HepG2 (cell line): ENCODE measurements around the gene KDM5B. TPM values are rescaled to one million over a fixed set of nuclear protein-coding genes. Genes with fewer than 3 reads are reported as not detected.

ENCODE experiments used
- CEBPG ChIP-seq: IDR thresholded peaks from 2 replicates; pipeline ENCODE4 v1.6.1; 2016
- CTCF ChIP-seq: sonication (generic); formaldehyde crosslinking; IDR thresholded peaks from 2 replicates; pipeline ENCODE4 v1.5.0; 2020; ENCODE audit warnings: mild to moderate bottlenecking, missing genetic modification reagents, moderate library complexity
- EED ChIP-seq: sonication (generic); formaldehyde crosslinking; IDR thresholded peaks from 2 replicates; pipeline ENCODE4 v1.5.0; 2020; ENCODE audit warnings: mild to moderate bottlenecking, missing genetic modification reagents
- FOXK1 ChIP-seq: sonication (generic); formaldehyde crosslinking; IDR thresholded peaks from 2 replicates; pipeline ENCODE4 v1.4.0; 2020; ENCODE audit warnings: low read depth, missing genetic modification reagents, borderline replicate concordance
- GMEB2 ChIP-seq: IDR thresholded peaks from 2 replicates; pipeline ENCODE4 v1.6.1; 2016; ENCODE audit warnings: missing biosample characterization, missing genetic modification reagents, low read depth
- KDM5A ChIP-seq: fragments of 200-600 bp; sonication (generic); IDR thresholded peaks from 2 replicates; pipeline ENCODE4 v1.7.0; 2018; ENCODE audit warnings: antibody characterized with exemption, mild to moderate bottlenecking, low read length, borderline replicate concordance
- MED1 ChIP-seq: sonication (generic); formaldehyde crosslinking; IDR thresholded peaks from 2 replicates; pipeline ENCODE4 v1.4.0; 2020; ENCODE audit warnings: missing genetic modification reagents
- MYC ChIP-seq: sonication (generic); formaldehyde crosslinking; IDR thresholded peaks from 2 replicates; pipeline ENCODE4 v1.9.0; 2021; ENCODE audit warnings: missing genetic modification reagents, borderline replicate concordance
- NFE2L2 ChIP-seq: fragments of 150-350 bp; IDR thresholded peaks from 2 replicates; pipeline ENCODE4 v1.6.1; 2014; ENCODE audit warnings: low read length
- NFIB ChIP-seq: sonication (generic); formaldehyde crosslinking; IDR thresholded peaks from 2 replicates; pipeline ENCODE4 v1.9.0; 2021; ENCODE audit warnings: missing genetic modification reagents, mild to moderate bottlenecking, borderline replicate concordance
- PITX1 ChIP-seq: sonication (generic); formaldehyde crosslinking; IDR thresholded peaks from 2 replicates; pipeline ENCODE4 v1.5.1; 2020; ENCODE audit warnings: mild to moderate bottlenecking, missing genetic modification reagents
- PRMT3 ChIP-seq: sonication (generic); formaldehyde crosslinking; IDR thresholded peaks from 2 replicates; pipeline ENCODE4 v1.8.1; 2022; ENCODE audit warnings: low read depth, mild to moderate bottlenecking, moderate library complexity, missing genetic modification reagents, borderline replicate concordance
- PRPF4 ChIP-seq: fragments of 200-400 bp; formaldehyde crosslinking; IDR thresholded peaks from 2 replicates; pipeline ENCODE4 v1.6.1; 2016; ENCODE audit warnings: low read length, low read depth; ENCODE audit not compliant: poor library complexity, severe bottlenecking
- TBX3 ChIP-seq: fragments of 450-650 bp; IDR thresholded peaks from 2 replicates; pipeline ENCODE4 v1.6.1; 2017; ENCODE audit warnings: antibody characterized with exemption, mild to moderate bottlenecking, inconsistent platforms, borderline replicate concordance
- TFDP1 ChIP-seq: IDR thresholded peaks from 2 replicates; pipeline ENCODE4 v1.6.1; 2016; ENCODE audit warnings: missing compliant biosample characterization, missing genetic modification reagents, borderline replicate concordance
- ZBTB1 ChIP-seq: sonication (generic); formaldehyde crosslinking; IDR thresholded peaks from 2 replicates; pipeline ENCODE4 v1.4.0; 2020; ENCODE audit warnings: missing genetic modification reagents, borderline replicate concordance
- ZFY ChIP-seq: sonication (generic); formaldehyde crosslinking; IDR thresholded peaks from 2 replicates; pipeline ENCODE4 v1.4.0; 2020; ENCODE audit warnings: missing genetic modification reagents
- ZKSCAN5 ChIP-seq: sonication (generic); formaldehyde crosslinking; IDR thresholded peaks from 2 replicates; pipeline ENCODE4 v1.5.1; 2020; ENCODE audit warnings: mild to moderate bottlenecking, missing genetic modification reagents
- ZNF225 ChIP-seq: sonication (generic); formaldehyde crosslinking; IDR thresholded peaks from 2 replicates; pipeline ENCODE4 v1.4.0; 2020; ENCODE audit warnings: mild to moderate bottlenecking, missing genetic modification reagents
- ZNF281 ChIP-seq: sonication (generic); formaldehyde crosslinking; IDR thresholded peaks from 2 replicates; pipeline ENCODE4 v1.4.0; 2020; ENCODE audit warnings: missing genetic modification reagents, borderline replicate concordance
- ZNF547 ChIP-seq: sonication (generic); formaldehyde crosslinking; IDR thresholded peaks from 2 replicates; pipeline ENCODE4 v1.5.1; 2020; ENCODE audit warnings: mild to moderate bottlenecking, missing genetic modification reagents
- ZNF746 ChIP-seq: sonication (generic); formaldehyde crosslinking; IDR thresholded peaks from 2 replicates; pipeline ENCODE4 v1.8.0; 2022; ENCODE audit warnings: mild to moderate bottlenecking, missing genetic modification reagents
- ZNF749 ChIP-seq: sonication (generic); formaldehyde crosslinking; IDR thresholded peaks from 2 replicates; pipeline ENCODE4 v1.8.0; 2022; ENCODE audit warnings: mild to moderate bottlenecking, missing genetic modification reagents, moderate library complexity, borderline replicate concordance
- ZNF792 ChIP-seq: IDR thresholded peaks from 2 replicates; pipeline ENCODE4 v1.6.1; 2016
- polyA plus RNA-seq, 8 experiments: library from polyadenylated mRNA; depleted of rRNA in 3 of 8; stranded (reverse) in 7 of 8; unstranded in 1 of 8; fragments of >200 nt; fragmentation: Illumina TruSeq in 4 of 8; extraction: Trizol in 4 of 8; gene quantifications; 2 replicates each; pipeline versions ENCODE4 v1.2.1 to v1.2.3, GENCODE V29; 2011 to 2016; ENCODE audit warnings: low read depth in 4 of 8, missing spikeins in 1 of 8, mixed read lengths in 1 of 8; ENCODE audit not compliant: insufficient read depth in 1 of 8
- total RNA-seq, 5 experiments: library from RNA; depleted of rRNA; stranded (reverse); fragments of >200 nt; fragmentation: Illumina TruSeq; extraction: Trizol; gene quantifications; 2 replicates each; pipeline ENCODE4 v1.2.3, GENCODE V29; 2016; ENCODE audit warnings: low read depth in 1 of 5

Gene KDM5B
- total and polyA plus RNA-seq, 2 of the 13 experiments (the other 11 are each of a cell fraction or from before 2014, with no cell fraction given) = 34.2 to 35.4 TPM

- TF ChIP-seq GMEB2 (CRISPR knock-in tag) (peak; percentile 75), ZNF792 (peak; percentile 11; the same call in 1 of the 2 replicates), KDM5A (peak; percentile 68; the same call in 1 of the 2 replicates), PITX1 (CRISPR knock-in tag) (no peak), ZNF749 (CRISPR knock-in tag) (no peak), ZBTB1 (CRISPR knock-in tag) (no peak), TFDP1 (CRISPR knock-in tag) (peak; percentile 59; the same call in 1 of the 2 replicates), MYC (CRISPR knock-in tag) (peak; percentile 63; the same call in 1 of the 2 replicates), NFIB (CRISPR knock-in tag) (no peak), CEBPG (CRISPR knock-in tag) (no peak), ZNF746 (CRISPR knock-in tag) (peak; percentile 79), TBX3 (peak; percentile 36; the same call in 1 of the 2 replicates), MED1 (CRISPR knock-in tag) (peak; percentile 61), CTCF (CRISPR knock-in tag) (0 out of 2 replicates have a peak, but pooled peaks have one; percentile 2), ZFY (CRISPR knock-in tag) (peak; percentile 90), EED (CRISPR knock-in tag) (no peak), NFE2L2 (no peak), FOXK1 (peak; percentile 100), ZNF225 (CRISPR knock-in tag) (no peak), ZNF547 (CRISPR knock-in tag) (0 out of 2 replicates have a peak, but pooled peaks have one; percentile 33), PRPF4 (no peak), ZNF281 (CRISPR knock-in tag) (peak; percentile 88), ZKSCAN5 (CRISPR knock-in tag) (no peak), PRMT3 (CRISPR knock-in tag) (no peak)
Measured at GRCh38 chr1:202810615-202811295, 2.5 kb upstream of the KDM5B start, which contains the start of gene PCAT6 (continued).
